Epithelial cell of umbilical artery (primary cell): ENCODE data around the gene FDPS. TPM values are rescaled to one million over a fixed set of nuclear protein-coding genes. Genes with fewer than 3 reads are reported as not detected.

Experiments used
- total RNA-seq: library from RNA; depleted of rRNA; stranded (reverse); fragments of >200 nt; gene quantifications from 2 replicates; pipeline ENCODE4 v1.2.3, GENCODE V29; 2014

Gene FDPS
- total RNA-seq, result 529 and 554 TPM in 2 replicates

DNA sequence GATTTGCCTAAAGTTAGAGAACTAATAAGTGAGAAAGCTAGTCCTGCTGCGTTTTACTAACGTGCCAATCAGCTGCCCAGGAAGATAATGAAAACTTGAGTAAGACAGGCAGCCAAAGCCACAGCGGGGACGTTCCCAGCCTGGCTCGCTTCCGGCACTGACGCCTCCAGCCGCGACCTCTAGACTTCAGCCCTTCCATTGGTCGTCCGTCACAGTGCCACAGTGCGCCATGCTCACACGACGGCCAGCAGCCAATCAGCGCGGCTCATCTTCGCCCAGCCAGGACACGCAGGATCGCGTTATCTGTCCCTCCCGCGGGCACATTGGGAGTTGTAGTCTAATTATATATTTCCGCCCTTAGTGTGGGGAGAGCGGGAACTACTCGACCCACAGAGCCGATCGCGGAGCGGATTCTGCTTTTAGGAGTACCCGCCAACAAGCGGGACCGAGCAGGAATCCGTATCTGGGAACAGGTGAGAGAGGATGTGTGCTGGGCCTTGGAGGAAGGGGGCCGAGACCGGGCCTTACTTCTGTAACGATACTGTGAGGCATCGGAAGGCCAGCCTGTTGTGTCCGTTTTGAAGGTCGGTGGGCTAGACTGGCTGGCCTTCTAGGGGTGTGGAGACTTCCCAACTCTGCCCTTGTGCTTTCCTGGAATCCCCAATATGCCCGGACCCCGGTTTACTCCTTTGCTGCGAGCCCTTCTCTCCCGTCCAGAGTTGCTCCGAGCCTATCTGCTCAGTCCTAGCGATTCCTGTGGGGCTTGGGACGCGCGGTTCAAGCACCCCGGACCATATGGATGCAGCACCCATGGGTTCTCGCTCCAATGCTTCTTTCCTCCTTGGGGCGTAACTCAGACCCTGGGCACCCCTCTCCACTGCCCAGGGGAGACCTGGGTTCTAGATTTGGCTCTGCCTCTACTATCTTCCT lies at the start of gene FDPS:
Gene FDPS, plus strand, starts transcription at position 374 of the 930 bp plus-strand sequence. CDS start 924 bp downstream, outside the sequence.

GRCh38 chr1:155261852-155262673 lies 46.6 kb upstream of the FDPS start, which contains the start of gene SCAMP3:
TSS of gene SCAMP3 (minus strand) at chr1:155262360. CDS start at chr1:155262151, 209 bp downstream.

DNA sequence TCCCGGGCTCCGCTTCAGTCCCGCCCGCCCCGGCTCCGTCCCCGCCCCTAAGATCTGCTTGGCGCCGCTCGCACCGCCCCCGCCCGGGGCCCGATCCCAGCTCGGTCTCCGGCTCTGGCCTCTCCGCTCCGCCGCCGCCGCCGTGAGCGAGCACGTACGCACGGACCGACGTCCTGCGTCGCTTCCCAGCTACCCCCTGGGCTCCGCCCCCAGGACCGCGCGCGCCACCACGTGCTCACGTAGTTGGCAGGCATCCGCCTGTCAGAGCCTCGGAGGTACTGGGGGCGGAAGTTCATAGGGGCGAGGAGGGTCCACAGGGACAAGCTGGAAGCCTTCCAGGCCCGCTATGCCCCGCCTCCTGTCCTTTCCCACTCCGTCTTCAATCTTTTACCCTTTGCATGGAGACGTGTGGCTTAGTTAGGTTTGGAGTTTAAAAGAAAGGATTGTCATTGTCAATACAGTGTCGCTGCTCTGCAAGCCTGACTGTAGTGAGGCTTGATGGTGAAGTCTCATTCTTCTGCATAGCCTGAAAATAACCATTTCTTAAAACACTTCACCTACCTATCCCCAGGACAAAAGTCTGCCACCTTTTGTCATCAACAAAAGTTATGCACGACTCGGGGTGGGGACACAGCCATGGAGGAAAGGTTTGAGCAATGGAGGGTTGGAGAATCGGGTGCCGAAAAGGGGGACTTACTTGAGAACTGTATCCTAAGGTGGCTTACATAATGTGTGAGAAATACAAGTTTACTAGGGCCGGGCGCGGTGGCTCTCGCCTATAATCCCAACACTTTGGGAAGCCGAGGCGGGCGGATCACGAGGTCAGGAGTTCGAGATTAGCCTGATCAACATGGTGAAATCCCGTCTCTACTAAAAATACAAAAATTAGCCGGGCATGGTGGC lies 35.1 kb upstream of the FDPS start, which contains the start of gene CLK2:
Gene CLK2, minus strand, starts transcription at position 162 of the 903 bp plus-strand sequence. CDS start 2,527 bp downstream, outside the sequence.

GRCh38 chr1:155277070-155277901 lies 31.4 kb upstream of the FDPS start, which contains the start of gene HCN3:
TSS of gene HCN3 (plus strand) at chr1:155277463. CDS start at chr1:155277591, 128 bp downstream.

GRCh38 chr1:155301342-155301841 lies 7.3 kb upstream of the FDPS start, which contains the start of gene PKLR:
TSS of gene PKLR (minus strand) at chr1:155301438. CDS start at chr1:155301395, 43 bp downstream.

GRCh38 chr1:155320661-155321617 lies 12.3 kb downstream of the FDPS start, which contains the start of gene RUSC1:
TSS of gene RUSC1 (plus strand) at chr1:155320894. CDS start at chr1:155321774, 880 bp downstream.

Other genes starting within 250 kb of the FDPS start
- 8.8 and 9.7 TPM in 2 replicates for gene EFNA4, start 245.1 kb upstream of the FDPS start, total RNA-seq
- 0.76 and 0.97 TPM in 2 replicates for gene EFNA3, start 230.0 kb upstream of the FDPS start, total RNA-seq
- gene EFNA1, start 181.0 kb upstream of the FDPS start, total RNA-seq, result 57.0 and 96.1 TPM in 2 replicates
- gene SLC50A1, start 173.0 kb upstream of the FDPS start, total RNA-seq, result 33.8 and 45.1 TPM in 2 replicates
- 24.2 and 50.0 TPM in 2 replicates for gene DPM3, start 168.3 kb upstream of the FDPS start, total RNA-seq
- gene KRTCAP2, start 135.6 kb upstream of the FDPS start, total RNA-seq, result 61.1 and 119 TPM in 2 replicates
- gene TRIM46, start 135.0 kb upstream of the FDPS start, total RNA-seq, result 3.5 and 3.9 TPM in 2 replicates
- 8.2 and 12.3 TPM in 2 replicates for gene THBS3, start 101.0 kb upstream of the FDPS start, total RNA-seq
- 58.1 and 85.8 TPM in 2 replicates for gene MTX1, start 100.2 kb upstream of the FDPS start, total RNA-seq
- gene ENTREP3, start 53.4 kb upstream of the FDPS start, total RNA-seq, result 4.5 and 5.2 TPM in 2 replicates
- 22.3 and 29.2 TPM in 2 replicates for gene SCAMP3, start 46.5 kb upstream of the FDPS start, total RNA-seq
- gene CLK2, start 35.4 kb upstream of the FDPS start, total RNA-seq, result 14.3 and 21.7 TPM in 2 replicates
- gene HCN3, start 31.4 kb upstream of the FDPS start, total RNA-seq, result 0.30 and 0.32 TPM in 2 replicates
- gene PKLR, start 7.4 kb upstream of the FDPS start, total RNA-seq, result not detected in 2 replicates
- 8.8 and 14.9 TPM in 2 replicates for gene RUSC1, start 12.0 kb downstream of the FDPS start, total RNA-seq